DLD1 (cell line): Measurements from ENCODE around the gene DPY19L1.
"Not testable (repeated sequence)": the region's sequence is repeated elsewhere in the genome, so short reads cannot be mapped to it uniquely, and the experiment has no call there.

Experiments
- in situ Hi-C: cut with HindIII; loops from 2 replicates; pipeline ENCODE4 v1.10.0; 2017; ENCODE audit warnings: low sequenced_read_pairs

DPY19L1 gene

DNA sequence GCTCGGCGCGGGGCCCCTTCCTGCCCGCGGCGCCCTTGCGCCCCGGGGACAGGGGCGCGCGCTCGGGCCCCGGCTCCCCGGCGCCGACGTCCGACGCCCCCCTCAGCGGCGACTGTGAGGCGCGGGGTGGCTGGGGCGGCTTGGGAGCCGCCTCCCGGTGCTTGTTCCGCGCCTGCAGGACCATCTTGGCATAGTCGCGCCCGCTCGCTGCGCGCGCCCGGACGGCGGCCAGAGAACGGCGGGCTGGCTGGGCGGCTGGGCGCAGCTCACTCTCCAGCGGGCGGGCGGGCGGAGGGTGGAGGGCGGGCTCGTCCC lies at the start of gene DPY19L1:
Gene DPY19L1 (minus strand): TSS at position 275 of the 315 bp plus-strand sequence. CDS start 91 bp downstream, at position 184.
- in situ Hi-C loops = no loop called here

DNA sequence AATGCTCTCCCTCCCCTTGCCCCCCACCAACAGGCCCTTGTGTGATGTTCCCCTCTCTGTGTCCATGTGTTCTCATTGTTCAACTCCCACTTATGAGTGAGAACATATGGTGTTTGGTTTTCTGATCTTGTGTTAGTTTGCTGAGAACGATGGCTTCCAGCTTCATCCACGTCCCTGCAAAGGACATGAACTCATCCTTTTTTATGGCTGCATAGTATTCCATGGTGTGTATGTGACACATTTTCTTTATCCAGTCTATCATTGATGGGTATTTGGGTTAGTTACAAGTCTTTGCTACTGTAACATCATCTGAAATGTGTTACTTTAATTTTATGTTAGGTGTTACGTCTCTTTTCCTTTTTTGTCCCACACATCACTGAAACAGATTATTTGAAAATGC lies 42.2 kb upstream of the DPY19L1 start:
- in situ Hi-C loops = not testable (repeated sequence)

DNA sequence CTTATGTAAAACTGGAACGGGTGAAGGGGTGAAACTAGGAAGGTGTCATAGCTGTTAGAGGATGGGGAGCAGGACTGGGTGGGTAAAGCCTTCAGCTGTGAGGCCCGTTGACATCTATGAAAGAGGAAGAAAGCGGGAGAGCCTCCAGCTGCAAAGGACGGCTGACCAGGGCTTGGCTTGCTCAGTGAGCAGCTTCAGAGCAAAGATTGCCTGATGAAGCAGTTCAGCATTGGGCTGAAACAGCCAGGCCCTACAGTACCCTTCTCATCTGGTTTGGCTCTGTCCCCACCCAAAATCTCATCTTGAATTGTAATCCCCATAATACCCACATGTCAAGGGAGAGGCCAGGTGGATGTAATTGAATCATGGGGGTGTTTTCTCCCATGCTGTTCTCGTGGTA lies 36.7 kb upstream of the DPY19L1 start:
- in situ Hi-C loops = not testable (repeated sequence)

DNA sequence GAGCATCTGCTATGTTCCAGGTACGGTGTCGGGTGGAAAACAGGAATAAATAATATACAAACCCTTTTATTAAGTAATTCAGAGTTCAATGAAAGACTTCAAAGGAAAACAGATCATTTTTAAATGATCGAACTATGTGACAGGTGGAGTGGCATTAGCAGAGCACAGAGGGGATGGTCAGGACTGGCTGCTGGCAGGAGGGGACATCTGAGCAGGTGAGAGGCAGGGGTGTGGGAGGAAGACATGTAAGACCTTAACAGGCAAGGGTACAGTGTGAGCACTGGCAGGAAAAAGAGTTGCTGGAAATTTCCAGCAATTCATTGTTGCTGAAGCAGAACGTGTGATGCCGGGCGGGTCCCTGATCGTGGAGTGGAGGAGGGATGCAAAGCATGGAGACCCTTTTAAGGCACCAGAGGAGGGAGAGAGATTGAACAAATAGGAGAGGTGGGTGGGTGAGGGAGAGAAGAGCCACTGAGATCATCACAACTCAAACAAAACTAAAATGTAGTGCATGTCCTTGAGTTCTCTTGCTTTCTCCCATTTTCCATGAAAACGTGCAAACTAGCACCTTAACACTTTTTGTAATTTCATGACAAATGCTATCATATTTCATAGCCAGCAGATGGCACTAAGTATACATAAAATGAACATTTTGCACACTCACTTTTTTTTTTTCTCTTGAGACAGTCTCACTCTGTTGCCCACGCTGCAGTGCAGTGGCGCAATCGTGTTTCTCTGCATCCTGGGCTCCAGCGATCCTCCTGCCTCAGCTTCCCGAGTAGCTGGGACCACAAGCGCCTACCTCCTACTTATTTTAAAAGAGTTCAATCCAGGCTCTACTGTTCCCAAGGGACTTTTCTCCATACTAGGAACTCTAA lies 35.9 kb upstream of the DPY19L1 start:
- in situ Hi-C loops = not testable (repeated sequence)

DNA sequence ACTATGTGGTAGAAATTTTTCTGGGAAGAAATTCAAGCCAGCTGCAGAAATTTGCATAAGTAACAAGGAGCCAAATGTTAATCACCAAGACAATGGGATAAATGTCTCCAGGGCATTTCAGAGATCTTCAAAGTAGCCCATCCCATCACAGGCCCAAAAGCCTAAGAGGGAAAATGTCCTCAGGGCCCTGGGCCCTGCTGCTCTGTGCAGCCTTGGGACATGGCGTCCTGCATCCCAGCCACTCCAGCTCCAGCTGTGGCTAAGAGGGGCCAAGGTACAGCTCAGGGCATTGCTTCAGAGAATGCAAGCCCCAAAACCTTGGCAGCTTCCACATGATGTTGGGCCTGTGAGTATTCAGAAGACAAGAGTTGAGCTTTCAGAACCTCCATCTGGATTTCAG lies 31.8 kb upstream of the DPY19L1 start:
- in situ Hi-C loops = not testable (repeated sequence)

DNA sequence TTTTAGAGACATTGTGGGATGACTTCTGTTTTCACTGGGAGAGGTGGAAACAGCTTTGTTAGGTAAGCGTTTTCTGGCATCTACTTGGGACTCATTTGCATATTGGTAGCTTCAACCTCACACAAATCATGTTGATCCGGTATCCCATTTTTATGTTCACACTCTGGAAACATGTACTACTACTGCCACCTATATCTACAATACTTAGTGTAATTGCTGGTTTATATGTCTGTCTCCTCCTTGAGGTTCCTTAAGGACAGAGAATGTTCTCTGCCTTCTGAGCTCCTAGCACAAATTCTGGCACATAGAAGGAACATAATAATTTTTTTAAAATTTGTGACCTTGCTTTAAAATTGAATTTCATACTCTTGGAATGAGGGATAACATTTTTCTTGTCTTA lies 28.1 kb upstream of the DPY19L1 start:
- in situ Hi-C loops = not testable (repeated sequence)

DNA sequence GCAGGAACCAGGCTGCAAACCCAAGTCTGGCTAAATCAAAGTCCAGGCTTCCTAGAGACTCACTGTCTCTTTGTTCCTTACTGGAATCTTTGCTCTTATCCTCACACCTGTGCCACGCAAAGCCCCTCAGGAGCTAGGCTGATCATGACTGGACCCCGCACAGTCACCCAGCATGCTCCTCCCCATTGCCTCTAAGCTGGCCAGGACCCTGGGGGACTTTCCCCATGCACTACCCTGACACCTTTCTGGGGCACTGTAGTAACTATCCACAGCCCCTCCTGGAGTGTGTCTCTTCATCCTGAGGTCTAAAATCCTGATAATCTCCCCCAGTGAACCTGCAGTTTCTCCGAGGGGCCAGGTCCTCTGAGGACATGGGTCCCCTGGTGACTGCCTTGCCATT lies 21.3 kb upstream of the DPY19L1 start:
- in situ Hi-C loops = not testable (repeated sequence)

DNA sequence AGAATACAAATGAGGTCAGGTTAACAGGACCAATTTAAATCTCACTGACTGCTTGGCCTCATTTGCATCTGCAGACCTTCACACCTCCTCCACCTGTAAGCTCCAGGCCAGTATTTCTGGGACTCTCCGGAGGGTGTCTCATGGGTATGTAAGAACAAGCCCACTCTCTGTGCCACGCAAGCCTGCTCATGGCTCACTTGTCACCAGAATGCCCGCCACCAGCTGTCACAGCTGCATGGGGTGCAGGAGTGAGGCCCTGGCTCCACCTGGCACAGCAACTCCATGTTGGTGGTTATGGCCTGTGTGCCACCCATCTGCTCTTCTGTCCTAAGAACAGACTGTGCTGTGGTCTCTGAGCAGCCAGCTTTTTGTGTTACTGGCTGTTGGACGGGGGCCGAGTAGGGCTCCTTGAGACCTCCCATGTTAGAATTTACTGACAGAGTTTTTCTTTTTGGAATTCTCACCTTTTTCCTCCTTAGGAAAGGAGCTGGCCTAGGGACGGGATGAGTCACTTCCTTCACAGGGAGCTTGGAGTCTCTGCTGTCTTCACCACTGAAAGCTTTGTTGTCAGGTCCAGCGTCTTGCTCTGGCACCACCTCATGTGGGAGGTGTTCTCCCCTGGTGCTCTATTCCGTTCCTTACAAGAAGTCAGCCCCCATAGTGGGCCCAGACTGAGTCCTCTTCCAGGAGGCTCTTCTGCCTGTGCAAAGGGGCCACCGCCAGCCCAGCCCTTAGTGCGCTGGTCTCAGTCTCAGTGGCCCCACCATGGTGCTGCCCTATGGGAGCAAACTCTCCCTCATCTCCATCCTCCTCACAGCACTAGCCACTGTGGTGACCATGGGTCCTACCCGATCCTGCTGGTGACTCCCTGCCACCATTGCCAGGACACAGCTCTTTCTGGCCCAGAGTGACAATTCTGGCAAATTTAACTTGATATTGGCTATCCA lies 20.5 kb upstream of the DPY19L1 start:
- in situ Hi-C loops = not testable (repeated sequence)

DNA sequence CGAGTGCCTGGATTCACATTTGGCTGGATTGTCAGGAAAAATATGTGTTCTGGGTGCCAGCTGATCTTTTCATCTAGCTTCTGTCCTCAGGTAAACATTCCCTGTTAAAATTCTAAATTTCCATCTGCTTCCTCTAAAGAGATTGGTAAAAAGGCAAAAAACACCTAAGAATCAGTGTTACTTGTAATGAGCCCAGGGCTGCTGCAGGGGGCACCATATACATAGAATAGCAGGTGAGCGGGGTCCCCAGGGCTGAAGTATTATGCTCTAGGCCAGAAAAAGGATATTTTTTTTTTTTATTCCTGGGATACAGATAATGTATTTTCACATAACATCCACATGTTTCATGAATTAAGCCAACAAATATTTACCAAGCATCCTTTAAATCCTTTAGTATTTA lies 18.4 kb upstream of the DPY19L1 start:
- in situ Hi-C loops = not testable (repeated sequence)

DNA sequence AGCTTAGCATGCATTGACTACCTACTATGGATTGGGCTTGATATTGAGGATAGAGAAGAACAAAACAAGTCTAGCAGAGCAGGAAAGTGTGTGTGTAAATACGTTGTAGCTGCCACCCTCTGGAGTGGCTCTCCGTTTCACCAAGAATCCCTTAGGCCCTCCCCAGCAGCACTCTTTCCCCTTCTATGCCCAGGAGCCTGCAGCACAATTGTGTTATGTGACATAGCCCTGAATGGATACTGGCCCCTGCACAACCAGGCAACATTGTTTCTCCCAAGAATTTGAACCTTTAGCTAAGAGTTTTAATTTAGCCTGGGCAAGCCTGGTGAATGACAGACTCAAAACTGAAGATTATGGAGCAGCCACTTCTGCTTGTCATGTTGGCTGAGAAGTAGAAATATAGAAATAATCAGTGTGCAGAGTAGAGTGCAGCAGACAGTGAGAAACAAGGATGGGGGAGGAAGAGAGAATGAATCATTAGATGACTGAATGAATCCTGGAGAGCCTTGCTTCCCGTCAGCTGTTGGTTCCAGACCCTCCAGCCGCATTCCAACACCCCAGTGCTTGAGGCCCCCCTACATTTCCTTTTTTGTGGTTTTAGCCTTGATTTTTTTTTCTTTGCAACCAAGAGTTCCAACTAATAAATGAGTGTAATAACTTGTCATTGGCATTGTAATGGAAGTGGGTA lies 16.3 kb upstream of the DPY19L1 start:
- in situ Hi-C loops = not testable (repeated sequence)

DNA sequence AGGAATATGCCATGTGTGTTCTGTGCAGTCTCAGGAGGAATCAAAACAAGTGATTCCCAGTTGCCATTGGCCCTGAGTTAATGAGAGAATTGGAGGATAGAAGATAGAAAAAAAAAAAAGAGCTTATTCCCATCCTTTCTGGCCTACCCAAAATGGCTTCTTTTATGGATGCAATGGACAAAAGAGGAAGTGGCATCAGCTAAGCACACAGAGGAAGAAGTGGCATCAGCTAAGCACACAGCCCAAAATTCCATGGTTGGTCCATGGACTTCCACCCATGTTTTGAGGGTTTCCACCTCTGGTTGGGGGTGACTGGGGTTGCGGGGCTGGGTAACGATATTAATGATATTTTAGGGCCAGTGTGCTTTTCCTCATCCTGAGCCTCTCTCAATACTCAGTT lies 11.1 kb upstream of the DPY19L1 start:
- in situ Hi-C loops = not testable (repeated sequence)

DNA sequence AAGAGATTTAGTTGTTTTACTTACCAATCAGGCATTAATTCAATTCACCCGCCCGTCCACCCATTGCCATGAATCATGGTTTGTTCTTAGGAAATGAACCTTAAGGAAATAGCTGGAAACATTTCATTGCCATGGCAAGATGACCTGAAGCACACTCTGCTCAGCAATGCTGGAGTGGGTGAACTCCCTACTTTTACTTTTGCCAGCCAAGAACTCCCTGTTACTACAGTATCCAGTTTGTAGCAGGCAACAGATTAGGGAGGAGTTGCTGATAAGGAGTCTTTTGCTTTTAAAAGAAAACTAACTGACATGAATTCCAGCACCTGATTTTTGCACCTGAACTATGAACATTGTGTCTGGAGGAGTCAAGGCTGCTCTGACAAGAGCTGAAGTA lies 10.6 kb upstream of the DPY19L1 start:
- in situ Hi-C loops = not testable (repeated sequence)

DNA sequence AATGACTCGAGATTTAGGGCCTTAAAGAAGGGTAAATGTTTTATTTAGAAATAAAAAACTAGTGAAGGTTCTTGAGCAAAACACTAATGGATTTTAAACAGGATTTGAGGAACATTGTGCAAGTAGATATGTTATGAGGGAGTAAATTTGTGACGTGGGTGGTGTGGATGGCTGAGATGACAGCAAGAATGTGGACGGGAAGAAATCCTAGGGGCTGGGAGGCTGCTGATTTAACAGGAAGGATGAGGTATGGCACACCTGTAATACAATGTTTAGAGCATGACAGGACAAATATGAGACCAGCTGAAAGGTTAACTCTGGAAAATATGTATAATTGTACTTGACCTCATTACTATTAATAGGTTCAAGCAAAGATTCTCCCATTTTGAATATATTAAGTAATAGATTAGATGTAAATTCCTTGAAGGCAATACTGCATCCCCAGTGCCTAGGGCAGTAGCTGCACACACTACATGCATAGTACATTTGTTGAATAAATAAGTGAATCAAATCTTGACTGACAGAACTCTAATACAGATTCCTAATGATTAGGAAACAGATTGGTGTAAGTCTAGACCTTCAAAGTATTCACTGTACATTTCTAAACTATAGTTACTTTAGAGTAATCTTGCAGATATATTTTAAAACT lies 10.1 kb upstream of the DPY19L1 start:
- in situ Hi-C loops = not testable (repeated sequence)

DNA sequence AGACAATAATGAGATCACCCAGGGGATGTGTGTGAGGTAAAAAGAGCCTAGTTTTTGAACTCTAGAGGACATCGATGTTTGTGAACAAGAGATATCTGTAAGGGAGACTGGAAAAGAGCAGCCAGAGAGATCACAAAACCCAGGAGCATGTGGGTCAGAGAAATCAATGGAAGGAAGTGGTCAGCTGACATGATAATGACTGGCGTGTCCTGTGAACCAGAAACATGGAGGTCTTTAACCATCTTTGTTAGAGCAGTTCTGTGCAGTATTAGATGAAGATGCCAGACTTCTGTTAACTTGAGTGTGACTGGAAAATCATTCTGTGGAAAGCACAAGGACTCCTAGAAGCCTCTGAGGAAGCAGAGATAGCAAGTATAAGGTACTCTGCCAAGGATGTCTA lies 6.0 kb upstream of the DPY19L1 start:
- in situ Hi-C loops = not testable (repeated sequence)

DNA sequence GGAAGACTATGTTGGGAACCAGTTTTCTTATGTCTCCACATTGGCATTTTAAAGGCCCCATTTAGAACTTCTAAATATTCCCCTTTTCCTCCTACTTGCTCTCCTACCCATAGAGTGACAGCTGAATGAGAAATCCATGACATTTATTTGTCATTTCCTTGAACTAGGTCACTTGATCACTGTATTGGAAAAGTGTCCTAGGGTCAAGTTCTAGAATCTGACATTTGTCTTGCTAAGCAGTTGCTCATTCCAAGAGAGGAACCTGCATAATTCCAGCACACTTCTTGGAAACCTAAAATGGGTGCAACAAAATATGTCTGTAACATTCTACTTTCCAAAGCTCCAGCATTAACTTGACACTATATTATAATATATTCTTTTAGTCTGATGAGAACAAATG lies 3.6 kb upstream of the DPY19L1 start:
- in situ Hi-C loops = no loop called here

DNA sequence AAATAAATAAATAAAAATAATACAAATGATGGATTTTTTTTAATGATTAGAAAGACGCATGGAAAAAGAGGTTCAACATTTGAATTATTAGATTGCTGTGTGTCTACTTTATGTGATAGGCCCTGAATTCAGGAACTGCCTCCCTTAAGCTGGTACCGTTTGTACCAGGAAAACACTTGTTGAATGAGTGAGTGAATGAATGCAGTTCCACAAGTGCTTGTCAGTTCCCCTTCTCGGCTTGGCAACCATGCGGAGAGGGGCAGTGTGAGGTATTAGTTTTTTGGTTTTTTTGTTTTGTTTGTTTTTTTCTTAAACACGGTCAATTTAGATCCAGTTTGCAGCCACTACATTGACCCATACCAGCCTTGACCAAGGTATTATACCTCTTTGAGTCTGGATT lies 2.1 kb upstream of the DPY19L1 start:
- in situ Hi-C loops = no loop called here

DNA sequence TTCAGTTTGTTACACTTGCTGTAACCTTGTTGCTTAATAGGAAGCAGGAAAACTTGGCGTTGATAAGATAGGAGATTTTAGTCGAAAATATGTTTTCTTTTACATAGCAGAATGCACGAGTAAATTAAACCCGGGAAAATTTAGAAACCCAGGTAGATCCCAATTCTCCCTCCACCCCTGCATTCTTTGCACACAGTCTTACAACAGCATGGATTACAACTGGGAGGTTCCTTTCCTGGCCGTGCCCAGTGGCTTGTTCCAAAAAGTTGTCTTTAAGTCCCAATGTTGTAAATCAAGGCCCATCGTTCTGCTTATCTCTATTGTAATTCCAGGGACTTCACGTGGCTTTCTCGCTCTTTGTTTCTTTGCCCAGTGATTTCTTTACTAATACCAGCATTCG lies 1.1 kb upstream of the DPY19L1 start:
- in situ Hi-C loops = no loop called here

DNA sequence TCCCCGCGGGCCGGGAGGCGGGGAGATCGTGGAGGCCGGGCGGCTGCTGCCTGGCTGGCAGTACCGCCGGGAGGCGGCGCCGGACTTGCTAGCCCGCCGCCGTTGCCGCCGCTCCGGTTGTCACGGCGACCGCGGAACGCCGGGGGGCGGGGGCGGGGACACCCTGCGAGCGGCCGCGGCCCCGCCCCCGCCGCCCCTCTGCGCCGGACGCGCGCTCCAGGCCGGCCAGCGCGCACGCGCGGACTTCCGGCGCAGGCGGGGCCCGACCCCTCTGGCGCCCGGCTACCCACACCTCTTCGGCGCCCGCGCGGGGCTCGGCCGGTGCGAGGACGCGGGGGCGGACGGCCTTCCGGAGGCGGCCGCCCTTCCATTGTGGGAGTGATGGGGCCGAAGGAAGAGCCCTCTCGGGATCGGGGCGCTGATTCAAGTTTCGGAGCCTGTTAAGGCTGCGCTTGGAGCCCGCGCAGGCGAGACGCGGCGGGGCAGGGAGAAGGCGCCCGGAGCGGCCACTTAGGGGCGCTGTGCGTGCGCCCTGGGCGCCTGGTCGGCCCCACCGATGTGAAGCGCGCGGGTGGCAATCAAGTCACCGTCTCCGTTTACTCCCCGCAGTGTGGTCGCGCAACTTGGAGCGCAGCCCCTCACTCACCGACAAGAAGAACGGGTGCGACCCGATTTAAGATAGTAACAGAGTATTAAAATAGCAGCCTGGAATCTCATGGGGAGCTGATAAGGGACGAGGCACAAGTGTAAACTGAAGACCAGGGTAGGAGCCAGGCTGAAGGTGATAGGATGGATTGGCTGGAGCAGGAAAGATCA lies 449 bp upstream of the DPY19L1 start:
- in situ Hi-C loops = no loop called here

DNA sequence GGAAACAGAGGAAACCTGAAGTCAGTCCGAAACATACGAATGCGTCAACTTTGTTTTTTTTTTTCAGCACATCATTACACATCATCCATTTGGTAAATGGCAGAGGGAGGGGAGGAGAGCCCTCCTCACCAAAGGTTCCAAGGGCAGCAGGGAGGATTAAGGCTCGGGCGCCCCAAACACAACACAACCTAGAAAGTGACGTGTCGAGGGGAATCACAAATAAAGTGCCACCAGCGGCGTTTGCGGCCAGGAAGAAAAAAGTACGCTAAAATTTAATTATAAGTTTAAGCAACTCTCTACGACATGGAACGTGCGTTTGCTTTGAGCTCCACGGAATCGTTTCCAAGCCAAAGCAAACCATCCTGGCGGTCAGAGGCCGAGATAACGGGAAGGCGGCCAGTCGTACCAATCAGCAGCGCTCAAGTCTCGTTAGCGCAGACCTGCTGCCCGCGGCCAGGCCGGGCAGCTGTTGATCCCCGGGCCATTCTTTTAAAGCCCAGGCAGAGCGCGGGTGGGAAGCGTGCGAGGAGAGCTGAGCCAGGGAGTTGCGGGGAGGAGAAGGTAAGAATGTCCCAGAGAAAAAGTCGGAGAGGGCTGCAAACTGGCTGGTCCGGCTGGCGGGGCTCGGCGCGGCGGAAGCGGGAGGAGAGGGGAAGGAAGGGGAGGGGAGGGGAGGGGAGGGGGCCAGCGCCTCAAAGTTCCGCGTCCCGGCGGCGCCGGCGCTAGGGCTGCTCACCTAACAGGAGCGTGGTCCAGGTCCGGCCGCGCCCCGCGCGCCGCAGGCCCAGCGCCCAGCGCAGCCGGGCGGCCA lies 719 bp downstream of the DPY19L1 start:
- in situ Hi-C loops = no loop called here
